SH-SY5Y (cell line): Measurements from ENCODE around the gene RBM34.

Source experiments
- GATA2 ChIP-seq: IDR thresholded peaks from 2 replicates; pipeline ENCODE4 v1.6.1; 2011; ENCODE audit warnings: mild to moderate bottlenecking, low read depth, low read length
- GATA3 ChIP-seq: IDR thresholded peaks from 2 replicates; pipeline ENCODE4 v1.6.1; 2011; ENCODE audit warnings: low read depth, mild to moderate bottlenecking, low read length, moderate library complexity

DNA sequence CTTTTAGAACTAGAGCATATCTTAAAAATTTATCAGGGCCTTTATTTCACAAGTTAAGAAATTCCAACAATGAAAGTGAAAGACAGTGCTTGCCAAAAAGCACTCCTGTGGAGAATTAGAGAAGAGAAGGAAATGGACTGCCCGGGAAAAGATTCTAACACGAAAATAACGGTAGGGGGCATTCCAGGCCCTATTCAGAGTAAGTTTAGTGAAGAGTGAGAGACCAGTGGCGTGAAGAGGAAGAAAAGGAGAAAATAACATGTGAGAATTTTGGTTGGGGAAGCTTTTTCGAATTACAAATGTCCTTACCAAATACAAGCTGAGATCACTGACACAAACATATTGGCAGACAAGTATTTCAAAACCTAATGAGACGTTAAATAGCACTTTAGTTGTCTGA, 38.4 kb upstream of the RBM34 start:
- TF ChIP-seq GATA2 (no peak), GATA3 (no peak)
